K562 (cell line): ENCODE measurements around the gene CACTIN. TPM values are rescaled to one million over a fixed set of nuclear protein-coding genes. Genes with fewer than 3 reads are reported as not detected.

Source experiments
- DNMT1 ChIP-seq: fragments of 450-650 bp; IDR thresholded peaks from 2 replicates; pipeline ENCODE4 v1.6.1; 2016; ENCODE audit warnings: antibody characterized with exemption, mild to moderate bottlenecking
- EHMT2 ChIP-seq: fragments of 450-650 bp; IDR thresholded peaks from 2 replicates; pipeline ENCODE4 v1.6.1; 2018; ENCODE audit warnings: antibody characterized with exemption
- ELK1 ChIP-seq: sonication (generic); formaldehyde crosslinking; IDR thresholded peaks from 2 replicates; pipeline ENCODE4 v1.8.1; 2022; ENCODE audit warnings: missing genetic modification reagents
- HDAC8 ChIP-seq: fragments of 450-650 bp; IDR thresholded peaks from 2 replicates; pipeline ENCODE4 v1.6.1; 2016; ENCODE audit warnings: mild to moderate bottlenecking, missing genetic modification characterization, moderate library complexity, missing compliant biosample characterization
- MYNN ChIP-seq, 2 experiments: sonication (generic); formaldehyde crosslinking in 1 of 2; IDR thresholded peaks; 2 replicates each; pipeline versions ENCODE4 v1.5.0 to v1.6.1; 2016 to 2020; ENCODE audit warnings: antibody characterized with exemption in 1 of 2, missing genetic modification reagents in 1 of 2
- NR1H2 ChIP-seq: sonication (generic); formaldehyde crosslinking; IDR thresholded peaks from 2 replicates; pipeline ENCODE4 v1.4.0; 2020; ENCODE audit warnings: mild to moderate bottlenecking, missing genetic modification reagents
- NUFIP1 ChIP-seq: fragments of 450-650 bp; IDR thresholded peaks from 2 replicates; pipeline ENCODE4 v1.6.1; 2018; ENCODE audit not compliant: partially characterized antibody
- RFX1 ChIP-seq: fragments of 450-650 bp; IDR thresholded peaks from 2 replicates; pipeline ENCODE4 v1.6.1; 2016; ENCODE audit warnings: mild to moderate bottlenecking, moderate library complexity
- SAFB ChIP-seq: fragments of 200-400 bp; formaldehyde crosslinking; IDR thresholded peaks from 2 replicates; pipeline ENCODE4 v1.6.1; 2017; ENCODE audit warnings: low read depth, low read length, borderline replicate concordance
- SP1 ChIP-seq: sonication (generic); formaldehyde crosslinking; IDR thresholded peaks from 2 replicates; pipeline ENCODE4 v1.8.1; 2022; ENCODE audit warnings: mild to moderate bottlenecking, missing genetic modification reagents
- SRSF1 ChIP-seq: fragments of 200-400 bp; formaldehyde crosslinking; IDR thresholded peaks from 2 replicates; pipeline ENCODE4 v1.6.1; 2017; ENCODE audit warnings: mild to moderate bottlenecking, low read depth, low read length, moderate library complexity
- XRCC4 ChIP-seq: IDR thresholded peaks from one replicate; pipeline ENCODE4 v1.6.1; 2011; ENCODE audit not compliant: insufficient read depth, insufficient read length; ENCODE audit errors: extremely low read depth
- ZBTB17 ChIP-seq: fragments of 450-650 bp; formaldehyde crosslinking; IDR thresholded peaks from 2 replicates; pipeline ENCODE4 v1.4.0; 2020; ENCODE audit warnings: mild to moderate bottlenecking
- polyA plus RNA-seq, 8 experiments: library from polyadenylated mRNA; depleted of rRNA in 4 of 8; stranded (reverse) in 5 of 8; unstranded in 3 of 8; fragments of >200 nt; fragmentation: Nextera tagmentation in 2 of 8; fragmentation: Illumina TruSeq in 1 of 8; extraction: Ambion mirVana in 2 of 8; extraction: Trizol in 1 of 8; gene quantifications; 2 replicates each; pipeline versions ENCODE4 v1.2.1 to v1.2.3, GENCODE V29; 2011 to 2014; ENCODE audit warnings: inconsistent platforms in 1 of 8, missing spikeins in 1 of 8
- total RNA-seq, 7 experiments: library from RNA; depleted of rRNA in 6 of 7; stranded (reverse); fragments of >200 nt in 6 of 7; fragmentation: Illumina TruSeq in 2 of 7; extraction: Trizol in 2 of 7; gene quantifications; 2 replicates each; pipeline versions ENCODE4 v1.2.1 to v1.2.3, GENCODE V29; 2011 to 2021; ENCODE audit warnings: low replicate concordance in 1 of 7
- TF ChIP-seq, protein P1 (sequence below), 2 experiments: fragments of 450-650 bp; formaldehyde crosslinking in 1 of 2; IDR thresholded peaks; 2 replicates each; pipeline versions ENCODE4 v1.4.0 to v1.6.1; 2014 to 2020; ENCODE audit warnings: mild to moderate bottlenecking in 2 of 2, borderline replicate concordance in 1 of 2, low read depth in 1 of 2
- TF ChIP-seq, protein P2 (sequence below): sonication (generic); formaldehyde crosslinking; IDR thresholded peaks from 2 replicates; pipeline ENCODE4 v1.8.0; 2022; ENCODE audit warnings: missing genetic modification reagents, mild to moderate bottlenecking, moderate library complexity, borderline replicate concordance
- TF ChIP-seq, protein P3 (sequence below): fragments of 450-650 bp; formaldehyde crosslinking; conservative IDR thresholded peaks from 2 replicates; pipeline ENCODE4 v1.4.0; 2022; ENCODE audit warnings: mild to moderate bottlenecking, missing genetic modification characterization

The CACTIN gene
- total and polyA plus RNA-seq, 9 of the 15 experiments (the other 6 are each of a cell fraction or from before 2014, with no cell fraction given) = 0.15 to 49.2 (median 15.0) TPM

- TF ChIP-seq XRCC4 = no peak
- TF ChIP-seq NR1H2 = no peak
- TF ChIP-seq, protein P1, sequence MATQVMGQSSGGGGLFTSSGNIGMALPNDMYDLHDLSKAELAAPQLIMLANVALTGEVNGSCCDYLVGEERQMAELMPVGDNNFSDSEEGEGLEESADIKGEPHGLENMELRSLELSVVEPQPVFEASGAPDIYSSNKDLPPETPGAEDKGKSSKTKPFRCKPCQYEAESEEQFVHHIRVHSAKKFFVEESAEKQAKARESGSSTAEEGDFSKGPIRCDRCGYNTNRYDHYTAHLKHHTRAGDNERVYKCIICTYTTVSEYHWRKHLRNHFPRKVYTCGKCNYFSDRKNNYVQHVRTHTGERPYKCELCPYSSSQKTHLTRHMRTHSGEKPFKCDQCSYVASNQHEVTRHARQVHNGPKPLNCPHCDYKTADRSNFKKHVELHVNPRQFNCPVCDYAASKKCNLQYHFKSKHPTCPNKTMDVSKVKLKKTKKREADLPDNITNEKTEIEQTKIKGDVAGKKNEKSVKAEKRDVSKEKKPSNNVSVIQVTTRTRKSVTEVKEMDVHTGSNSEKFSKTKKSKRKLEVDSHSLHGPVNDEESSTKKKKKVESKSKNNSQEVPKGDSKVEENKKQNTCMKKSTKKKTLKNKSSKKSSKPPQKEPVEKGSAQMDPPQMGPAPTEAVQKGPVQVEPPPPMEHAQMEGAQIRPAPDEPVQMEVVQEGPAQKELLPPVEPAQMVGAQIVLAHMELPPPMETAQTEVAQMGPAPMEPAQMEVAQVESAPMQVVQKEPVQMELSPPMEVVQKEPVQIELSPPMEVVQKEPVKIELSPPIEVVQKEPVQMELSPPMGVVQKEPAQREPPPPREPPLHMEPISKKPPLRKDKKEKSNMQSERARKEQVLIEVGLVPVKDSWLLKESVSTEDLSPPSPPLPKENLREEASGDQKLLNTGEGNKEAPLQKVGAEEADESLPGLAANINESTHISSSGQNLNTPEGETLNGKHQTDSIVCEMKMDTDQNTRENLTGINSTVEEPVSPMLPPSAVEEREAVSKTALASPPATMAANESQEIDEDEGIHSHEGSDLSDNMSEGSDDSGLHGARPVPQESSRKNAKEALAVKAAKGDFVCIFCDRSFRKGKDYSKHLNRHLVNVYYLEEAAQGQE (IDR thresholded peaks at IDR 0.05; ENCODE audit: borderline replicate concordance) = no peak
- TF ChIP-seq, protein P1 (CRISPR knock-in tag; IDR thresholded peaks at IDR 0.05; ENCODE audit: low read depth) = no peak
- 0 out of 2 replicates have a peak, but pooled peaks have one; percentile 8 for TF ChIP-seq MYNN (IDR thresholded peaks at IDR 0.05)
- no peak for TF ChIP-seq MYNN (CRISPR knock-in tag; IDR thresholded peaks at IDR 0.05)
- no peak for TF ChIP-seq ELK1 (CRISPR knock-in tag)
- TF ChIP-seq SP1 = peak; percentile 81
- TF ChIP-seq EHMT2 = no peak
- TF ChIP-seq HDAC8 (tag) = no peak
- no peak for TF ChIP-seq NUFIP1
- TF ChIP-seq, protein P2, sequence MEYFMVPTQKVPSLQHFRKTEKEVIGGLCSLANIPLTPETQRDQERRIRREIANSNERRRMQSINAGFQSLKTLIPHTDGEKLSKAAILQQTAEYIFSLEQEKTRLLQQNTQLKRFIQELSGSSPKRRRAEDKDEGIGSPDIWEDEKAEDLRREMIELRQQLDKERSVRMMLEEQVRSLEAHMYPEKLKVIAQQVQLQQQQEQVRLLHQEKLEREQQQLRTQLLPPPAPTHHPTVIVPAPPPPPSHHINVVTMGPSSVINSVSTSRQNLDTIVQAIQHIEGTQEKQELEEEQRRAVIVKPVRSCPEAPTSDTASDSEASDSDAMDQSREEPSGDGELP (CRISPR knock-in tag) = peak; percentile 33; the same call in 1 of the 2 replicates
- no peak for TF ChIP-seq RFX1
- TF ChIP-seq, protein P3, sequence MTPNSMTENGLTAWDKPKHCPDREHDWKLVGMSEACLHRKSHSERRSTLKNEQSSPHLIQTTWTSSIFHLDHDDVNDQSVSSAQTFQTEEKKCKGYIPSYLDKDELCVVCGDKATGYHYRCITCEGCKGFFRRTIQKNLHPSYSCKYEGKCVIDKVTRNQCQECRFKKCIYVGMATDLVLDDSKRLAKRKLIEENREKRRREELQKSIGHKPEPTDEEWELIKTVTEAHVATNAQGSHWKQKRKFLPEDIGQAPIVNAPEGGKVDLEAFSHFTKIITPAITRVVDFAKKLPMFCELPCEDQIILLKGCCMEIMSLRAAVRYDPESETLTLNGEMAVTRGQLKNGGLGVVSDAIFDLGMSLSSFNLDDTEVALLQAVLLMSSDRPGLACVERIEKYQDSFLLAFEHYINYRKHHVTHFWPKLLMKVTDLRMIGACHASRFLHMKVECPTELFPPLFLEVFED (CRISPR knock-in tag) = no peak
- no peak for TF ChIP-seq SRSF1
- TF ChIP-seq ZBTB17 (CRISPR knock-in tag) = no peak
- no peak for TF ChIP-seq SAFB
- TF ChIP-seq DNMT1 = no peak
Measured at GRCh38 chr19:3642987-3643673, 16.5 kb upstream of the CACTIN start (continued).
